ENCODE results near the gene ARL16.

Gene ARL16

DNA sequence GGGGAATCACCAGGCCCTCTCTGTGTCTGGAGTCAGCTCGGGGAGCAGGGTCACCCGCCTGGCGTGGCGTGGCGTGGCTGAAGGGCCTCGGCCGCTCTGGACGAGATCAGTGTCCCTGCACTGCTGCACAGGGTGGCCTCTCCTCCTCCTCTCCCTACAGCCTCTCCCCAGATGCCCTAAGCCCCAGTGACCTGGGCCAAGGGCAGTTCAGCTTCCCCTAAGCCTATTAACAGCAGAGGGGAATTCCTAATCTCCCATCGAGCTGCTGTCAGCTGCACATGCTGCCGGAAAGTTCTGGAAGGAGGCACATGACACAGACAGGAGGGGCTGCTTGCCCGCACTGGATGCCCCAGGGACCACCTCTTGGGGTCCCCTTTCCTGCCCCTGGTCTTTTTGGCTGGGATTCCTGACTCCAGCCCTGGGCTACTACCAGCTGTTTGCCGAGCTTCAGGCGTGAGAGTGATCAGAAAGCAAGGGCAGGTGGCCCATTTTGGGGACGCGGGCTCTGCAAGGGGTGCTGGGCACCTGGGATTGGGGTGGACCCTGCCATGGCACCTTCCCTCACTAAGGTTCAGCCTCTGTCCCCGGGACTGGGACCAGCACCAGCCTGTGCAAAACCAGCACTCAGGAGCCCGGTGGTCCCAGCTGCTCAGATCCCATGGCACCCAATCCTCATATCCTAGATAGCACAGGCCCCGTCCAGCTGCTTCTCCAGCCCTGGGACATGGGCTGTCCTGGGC lies 28.0 kb downstream of the ARL16 start:
- Histone ChIP-seq H3K27me3 (ENCODE audit: insufficient read depth, poor library complexity, severe bottlenecking) (no peaks in the 10 kb centered on the region), H3K27ac (replicated peaks) (no peak overlapping the region), H3K4me3 (replicated peaks; ENCODE audit: insufficient read depth, low read length) (no peak overlapping the region)
- no peak for DNase-seq (ENCODE audit: low read depth in 1 of 2, low spot score in 1 of 2)
- TF ChIP-seq GABPA (IDR thresholded peaks at IDR 0.05; ENCODE audit: low read depth) (no peak), REST (IDR thresholded peaks at IDR 0.05; ENCODE audit: insufficient replicate concordance, low read depth) (no peak)
- TF ChIP-seq, protein P1, sequence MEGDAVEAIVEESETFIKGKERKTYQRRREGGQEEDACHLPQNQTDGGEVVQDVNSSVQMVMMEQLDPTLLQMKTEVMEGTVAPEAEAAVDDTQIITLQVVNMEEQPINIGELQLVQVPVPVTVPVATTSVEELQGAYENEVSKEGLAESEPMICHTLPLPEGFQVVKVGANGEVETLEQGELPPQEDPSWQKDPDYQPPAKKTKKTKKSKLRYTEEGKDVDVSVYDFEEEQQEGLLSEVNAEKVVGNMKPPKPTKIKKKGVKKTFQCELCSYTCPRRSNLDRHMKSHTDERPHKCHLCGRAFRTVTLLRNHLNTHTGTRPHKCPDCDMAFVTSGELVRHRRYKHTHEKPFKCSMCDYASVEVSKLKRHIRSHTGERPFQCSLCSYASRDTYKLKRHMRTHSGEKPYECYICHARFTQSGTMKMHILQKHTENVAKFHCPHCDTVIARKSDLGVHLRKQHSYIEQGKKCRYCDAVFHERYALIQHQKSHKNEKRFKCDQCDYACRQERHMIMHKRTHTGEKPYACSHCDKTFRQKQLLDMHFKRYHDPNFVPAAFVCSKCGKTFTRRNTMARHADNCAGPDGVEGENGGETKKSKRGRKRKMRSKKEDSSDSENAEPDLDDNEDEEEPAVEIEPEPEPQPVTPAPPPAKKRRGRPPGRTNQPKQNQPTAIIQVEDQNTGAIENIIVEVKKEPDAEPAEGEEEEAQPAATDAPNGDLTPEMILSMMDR (IDR thresholded peaks at IDR 0.05; ENCODE audit: insufficient read depth, low read length), result no peak

- TF ChIP-seq, protein P1 (IDR thresholded peaks at IDR 0.05; ENCODE audit: insufficient read depth, low read length), result no peak
- TF ChIP-seq SPI1 (IDR thresholded peaks at IDR 0.05; ENCODE audit: borderline replicate concordance, low read depth) (no peak), GABPA (IDR thresholded peaks at IDR 0.05; ENCODE audit: low read depth) (no peak), REST (IDR thresholded peaks at IDR 0.05; ENCODE audit: insufficient replicate concordance, low read depth) (no peak), POLR2AphosphoS5 (IDR thresholded peaks at IDR 0.05; ENCODE audit: low read depth) (no peak)
- no peak overlapping the region for H3K27ac ChIP-seq (replicated peaks)
- no peak overlapping the region for H3K4me3 ChIP-seq (replicated peaks; ENCODE audit: insufficient read depth, low read length)
- no peaks in the 10 kb centered on the region for H3K27me3 ChIP-seq (ENCODE audit: insufficient read depth, poor library complexity, severe bottlenecking)
- DNase-seq (ENCODE audit: low read depth in 1 of 2, low spot score in 1 of 2), result no peak
Measured at GRCh38 chr17:81652906-81653771, 30.5 kb downstream of the ARL16 start.

- TF ChIP-seq GABPA (IDR thresholded peaks at IDR 0.05; ENCODE audit: low read depth), result no peak
- no peak overlapping the region for H3K4me3 ChIP-seq (replicated peaks; ENCODE audit: insufficient read depth, low read length)
- no peak overlapping the region for H3K27ac ChIP-seq (replicated peaks)
- no peak for DNase-seq (ENCODE audit: low read depth in 1 of 2, low spot score in 1 of 2)
- no peaks in the 10 kb centered on the region for H3K27me3 ChIP-seq (ENCODE audit: insufficient read depth, poor library complexity, severe bottlenecking)
Measured at GRCh38 chr17:81651692-81652091, 31.9 kb downstream of the ARL16 start.

DNA sequence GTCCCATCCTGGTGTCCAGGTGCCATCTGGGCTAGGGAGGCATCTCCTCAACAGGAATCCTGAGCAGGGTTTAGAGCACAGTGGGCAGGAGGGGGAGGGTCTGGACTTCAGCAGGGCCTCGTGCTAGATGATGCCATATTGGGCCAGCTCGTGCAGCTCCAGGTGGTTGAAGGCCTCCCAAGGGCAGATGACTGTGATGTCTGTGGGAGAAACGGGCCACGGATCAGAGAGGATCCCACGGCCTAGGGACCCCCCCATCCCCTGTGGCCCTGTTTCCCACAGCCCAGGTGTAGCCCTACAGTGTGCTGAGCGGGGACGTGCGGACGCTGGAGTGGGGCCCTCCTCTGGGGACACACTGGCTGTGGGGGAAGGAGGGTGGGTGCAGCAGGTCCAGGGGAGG lies 32.6 kb downstream of the ARL16 start:
- Histone ChIP-seq H3K27me3 (ENCODE audit: insufficient read depth, poor library complexity, severe bottlenecking) (no peaks in the 10 kb centered on the region), H3K27ac (replicated peaks) (no peak overlapping the region), H3K4me3 (replicated peaks; ENCODE audit: insufficient read depth, low read length) (no peak overlapping the region)
- DNase-seq (ENCODE audit: low read depth in 1 of 2, low spot score in 1 of 2), result no peak
- TF ChIP-seq GABPA (IDR thresholded peaks at IDR 0.05; ENCODE audit: low read depth) (no peak), REST (IDR thresholded peaks at IDR 0.05; ENCODE audit: insufficient replicate concordance, low read depth) (no peak), POLR2AphosphoS5 (IDR thresholded peaks at IDR 0.05; ENCODE audit: low read depth) (no peak)

Data from HL-60 (cell line).